ENCODE data around the gene MRTFA. TPM values are rescaled to one million over a fixed set of nuclear protein-coding genes. Genes with fewer than 3 reads are reported as not detected.

Gene MRTFA
- total and polyA plus RNA-seq, 9 of the 15 experiments (the other 6 are each of a cell fraction or from before 2014, with no cell fraction given), result 0.84 to 21.1 (median 3.7) TPM

GRCh38 chr22:40612291-40612751, 24.2 kb downstream of the MRTFA start (continued):
- TF ChIP-seq TFE3 (CRISPR knock-in tag; IDR thresholded peaks at IDR 0.05) (no peak), THRB (CRISPR knock-in tag; conservative IDR thresholded peaks at IDR 0.05) (no peak), ZNF3 (CRISPR knock-in tag; IDR thresholded peaks at IDR 0.05) (no peak), HBP1 (CRISPR knock-in tag; IDR thresholded peaks at IDR 0.05) (no peak), HMGXB4 (CRISPR knock-in tag; IDR thresholded peaks at IDR 0.05) (no peak), ASH1L (IDR thresholded peaks at IDR 0.05; ENCODE audit: borderline replicate concordance, low read depth, partially characterized antibody) (no peak), ZNF263 (CRISPR knock-in tag; IDR thresholded peaks at IDR 0.05; ENCODE audit: borderline replicate concordance) (no peak), SFPQ (IDR thresholded peaks at IDR 0.05; ENCODE audit: low read depth, low read length) (no peak), TCF3 (CRISPR knock-in tag; IDR thresholded peaks at IDR 0.05) (0 out of 2 replicates have a peak, but pooled peaks have one; percentile 14), CBFA2T3 (IDR thresholded peaks at IDR 0.05) (peak; percentile 44), ZNF124 (CRISPR knock-in tag; IDR thresholded peaks at IDR 0.05) (no peak), SMARCB1 (IDR thresholded peaks at IDR 0.05; ENCODE audit: insufficient read length, low read depth) (no peak), ZZZ3 (IDR thresholded peaks at IDR 0.05) (no peak), RAD51 (IDR thresholded peaks at IDR 0.05; ENCODE audit: borderline replicate concordance, low read depth) (no peak), OTX1 (CRISPR knock-in tag; IDR thresholded peaks at IDR 0.05) (no peak), PTBP1 (IDR thresholded peaks at IDR 0.05; ENCODE audit: low read depth, low read length) (no peak), HDAC8 (tag; IDR thresholded peaks at IDR 0.05) (no peak), BRD4 (IDR thresholded peaks at IDR 0.05) (no peak), ELK1 (CRISPR knock-in tag; IDR thresholded peaks at IDR 0.05) (no peak), ILF3 (IDR thresholded peaks at IDR 0.05; ENCODE audit: borderline replicate concordance) (no peak)
